HepG2 (cell line): ENCODE data around the gene CFAP221. TPM values are rescaled to one million over a fixed set of nuclear protein-coding genes. Genes with fewer than 3 reads are reported as not detected.
A peak's percentile ranks its signal among the peaks of the same experiment; 100 is the strongest.

ENCODE experiments used
- DMTF1 ChIP-seq: sonication (generic); formaldehyde crosslinking; IDR thresholded peaks from 2 replicates; pipeline ENCODE4 v1.4.0; 2020; ENCODE audit warnings: mild to moderate bottlenecking, missing genetic modification reagents
- MAZ ChIP-seq, 2 experiments: sonication (generic) in 1 of 2; formaldehyde crosslinking in 1 of 2; IDR thresholded peaks; 2 replicates each; pipeline versions ENCODE4 v1.5.0 to v1.6.1; 2012 to 2020; ENCODE audit warnings: low read depth in 2 of 2, mild to moderate bottlenecking in 2 of 2, borderline replicate concordance in 1 of 2, improper control_type of control experiment in 1 of 2, low read length in 1 of 2, missing genetic modification reagents in 1 of 2, moderate library complexity in 1 of 2
- MTF2 ChIP-seq: sonication (generic); formaldehyde crosslinking; IDR thresholded peaks from 2 replicates; pipeline ENCODE4 v1.5.0; 2020; ENCODE audit warnings: missing genetic modification reagents, borderline replicate concordance
- MYPOP ChIP-seq: sonication (generic); formaldehyde crosslinking; IDR thresholded peaks from 2 replicates; pipeline ENCODE4 v1.8.1; 2023; ENCODE audit warnings: mild to moderate bottlenecking, moderate library complexity, missing genetic modification reagents
- SIX1 ChIP-seq: sonication (generic); formaldehyde crosslinking; IDR thresholded peaks from 2 replicates; pipeline ENCODE4 v1.4.0; 2020; ENCODE audit warnings: missing genetic modification reagents, borderline replicate concordance
- SNAPC5 ChIP-seq: sonication (generic); formaldehyde crosslinking; IDR thresholded peaks from 2 replicates; pipeline ENCODE4 v1.8.1; 2023; ENCODE audit warnings: mild to moderate bottlenecking, missing genetic modification reagents, borderline replicate concordance
- YEATS2 ChIP-seq: sonication (generic); formaldehyde crosslinking; IDR thresholded peaks from 2 replicates; pipeline ENCODE4 v1.4.0; 2020; ENCODE audit warnings: missing genetic modification reagents, borderline replicate concordance
- ZNF362 ChIP-seq: sonication (generic); formaldehyde crosslinking; IDR thresholded peaks from 2 replicates; pipeline ENCODE4 v1.4.0; 2020; ENCODE audit warnings: missing genetic modification reagents, mild to moderate bottlenecking, borderline replicate concordance
- ZNF496 ChIP-seq: sonication (generic); formaldehyde crosslinking; IDR thresholded peaks from 2 replicates; pipeline ENCODE4 v1.8.1; 2023; ENCODE audit warnings: mild to moderate bottlenecking, moderate library complexity, missing genetic modification reagents; ENCODE audit not compliant: insufficient replicate concordance
- ZNF563 ChIP-seq: sonication (generic); formaldehyde crosslinking; IDR thresholded peaks from 2 replicates; pipeline ENCODE4 v1.8.0; 2022; ENCODE audit warnings: mild to moderate bottlenecking, moderate library complexity, missing genetic modification reagents
- ZNF646 ChIP-seq: sonication (generic); formaldehyde crosslinking; IDR thresholded peaks from 2 replicates; pipeline ENCODE4 v1.9.0; 2021; ENCODE audit warnings: mild to moderate bottlenecking, missing genetic modification reagents
- ZNF749 ChIP-seq: sonication (generic); formaldehyde crosslinking; IDR thresholded peaks from 2 replicates; pipeline ENCODE4 v1.8.0; 2022; ENCODE audit warnings: mild to moderate bottlenecking, missing genetic modification reagents, moderate library complexity, borderline replicate concordance
- polyA plus RNA-seq, 8 experiments: library from polyadenylated mRNA; depleted of rRNA in 3 of 8; stranded (reverse) in 7 of 8; unstranded in 1 of 8; fragments of >200 nt; fragmentation: Illumina TruSeq in 4 of 8; extraction: Trizol in 4 of 8; gene quantifications; 2 replicates each; pipeline versions ENCODE4 v1.2.1 to v1.2.3, GENCODE V29; 2011 to 2016; ENCODE audit warnings: low read depth in 4 of 8, missing spikeins in 1 of 8, mixed read lengths in 1 of 8; ENCODE audit not compliant: insufficient read depth in 1 of 8
- total RNA-seq, 5 experiments: library from RNA; depleted of rRNA; stranded (reverse); fragments of >200 nt; fragmentation: Illumina TruSeq; extraction: Trizol; gene quantifications; 2 replicates each; pipeline ENCODE4 v1.2.3, GENCODE V29; 2016; ENCODE audit warnings: low read depth in 1 of 5

CFAP221 gene
- total and polyA plus RNA-seq, 2 of the 13 experiments (the other 11 are each of a cell fraction or from before 2014, with no cell fraction given), result not detected

- TF ChIP-seq ZNF646 (CRISPR knock-in tag) (no peak), ZNF749 (CRISPR knock-in tag) (0 out of 2 replicates have a peak, but pooled peaks have one; percentile 32), YEATS2 (CRISPR knock-in tag) (peak; percentile 45; the same call in 1 of the 2 replicates), MYPOP (CRISPR knock-in tag) (peak; percentile 28; the same call in 1 of the 2 replicates), SNAPC5 (CRISPR knock-in tag) (no peak), DMTF1 (no peak), SIX1 (CRISPR knock-in tag) (peak; percentile 25; the same call in 1 of the 2 replicates), ZNF563 (no peak), ZNF362 (no peak), ZNF496 (CRISPR knock-in tag) (no peak), MAZ (IDR thresholded peaks at IDR 0.05; ENCODE audit: borderline replicate concordance, low read depth, low read length) (no peak), MAZ (CRISPR knock-in tag; IDR thresholded peaks at IDR 0.05; ENCODE audit: low read depth) (0 out of 2 replicates have a peak, but pooled peaks have one; percentile 17), MTF2 (no peak)
Observed at GRCh38 chr2:119694845-119695521, 150.7 kb downstream of the CFAP221 start (continued).
